Left ventricle myocardium inferior (tissue), 1 donor: ENCODE results near the gene HNRNPD. TPM values are rescaled to one million over a fixed set of nuclear protein-coding genes. Genes with fewer than 3 reads are reported as not detected.
"Not testable (repeated sequence)": the region's sequence is repeated elsewhere in the genome, so short reads cannot be mapped to it uniquely, and the experiment has no call there.

ENCODE experiments used
- DNase-seq: peaks from one replicate; pipeline ENCODE4 v3.0.0-alpha.2; 2020
- H3K27ac ChIP-seq: fragments of 200-600 bp; replicated peaks from 2 replicates; pipeline ENCODE4 v1.8.0; 2021
- H3K27me3 ChIP-seq: fragments of 200-600 bp; 2 replicates; pipeline ENCODE4 v1.8.0; 2021; ENCODE audit warnings: low read depth
- H3K36me3 ChIP-seq: fragments of 200-600 bp; 2 replicates; pipeline ENCODE4 v1.8.0; 2021
- H3K4me1 ChIP-seq: fragments of 200-600 bp; 2 replicates; pipeline ENCODE4 v1.8.0; 2021
- H3K4me3 ChIP-seq: fragments of 200-600 bp; 2 replicates; pipeline ENCODE4 v1.8.0; 2021; ENCODE audit warnings: mild to moderate bottlenecking, moderate library complexity
- H3K9me3 ChIP-seq: fragments of 200-600 bp; replicated peaks from 2 replicates; pipeline ENCODE4 v1.8.0; 2021
- intact Hi-C: fragments of 100-400 bp; cut with micrococcal nuclease; formaldehyde crosslinking; loops from one replicate; pipeline ENCODE4 v1.11.0; 2022
- total RNA-seq: library from RNA; stranded (reverse); fragmentation: NEBNext Ultra II Directional; extraction: Animal tissue kit (Norgen Biotek cat#: 25700); gene quantifications from one replicate; pipeline ENCODE4 v1.2.1, GENCODE V29; 2021
- TF ChIP-seq, protein P1 (sequence below): fragments of 200-600 bp; IDR thresholded peaks from 2 replicates; pipeline ENCODE4 v1.8.0; 2021; ENCODE audit warnings: antibody characterized with exemption, mild to moderate bottlenecking, borderline replicate concordance
- donor health status: DM: no; HTN: yes; CAD: no; lungs with severe emphysema.

The HNRNPD gene
- total RNA-seq, 1 donor from 2014 or later: 93.0 TPM

DNA sequence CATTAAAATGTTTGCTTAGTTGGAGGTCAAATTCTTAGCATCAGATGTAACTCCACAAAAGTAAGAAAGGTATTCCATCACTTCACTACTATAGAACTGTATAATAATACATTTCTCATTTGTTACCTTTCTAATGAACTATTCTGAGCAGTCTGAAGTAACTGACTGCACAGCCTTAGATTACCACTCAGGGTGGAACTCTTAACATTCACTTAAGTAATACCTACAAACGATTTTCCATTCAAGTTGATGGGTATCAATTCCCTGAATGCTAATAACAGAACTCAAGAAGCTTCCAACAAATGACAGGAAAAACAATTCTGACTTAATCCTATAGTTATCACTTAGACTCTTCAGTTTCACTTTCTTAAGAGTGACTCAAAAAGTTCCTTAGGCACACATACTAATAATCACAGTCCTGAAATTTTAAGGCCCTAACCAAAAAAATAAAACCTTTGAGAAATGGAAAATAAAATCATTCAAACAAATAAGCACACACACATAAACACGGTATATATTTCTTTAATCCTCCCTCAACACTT, 20.9 kb downstream of the HNRNPD start:
- peaks cover 41% of the 10 kb centered on the region for H3K4me1 ChIP-seq
- no peak overlapping the region for H3K4me3 ChIP-seq
- H3K36me3 ChIP-seq: peaks cover 81% of the 10 kb centered on the region
- DNase-seq: no peak
- no peaks in the 10 kb centered on the region for H3K9me3 ChIP-seq
- no peak overlapping the region for H3K27ac ChIP-seq
- no peaks in the 10 kb centered on the region for H3K27me3 ChIP-seq
- TF ChIP-seq, protein P1, sequence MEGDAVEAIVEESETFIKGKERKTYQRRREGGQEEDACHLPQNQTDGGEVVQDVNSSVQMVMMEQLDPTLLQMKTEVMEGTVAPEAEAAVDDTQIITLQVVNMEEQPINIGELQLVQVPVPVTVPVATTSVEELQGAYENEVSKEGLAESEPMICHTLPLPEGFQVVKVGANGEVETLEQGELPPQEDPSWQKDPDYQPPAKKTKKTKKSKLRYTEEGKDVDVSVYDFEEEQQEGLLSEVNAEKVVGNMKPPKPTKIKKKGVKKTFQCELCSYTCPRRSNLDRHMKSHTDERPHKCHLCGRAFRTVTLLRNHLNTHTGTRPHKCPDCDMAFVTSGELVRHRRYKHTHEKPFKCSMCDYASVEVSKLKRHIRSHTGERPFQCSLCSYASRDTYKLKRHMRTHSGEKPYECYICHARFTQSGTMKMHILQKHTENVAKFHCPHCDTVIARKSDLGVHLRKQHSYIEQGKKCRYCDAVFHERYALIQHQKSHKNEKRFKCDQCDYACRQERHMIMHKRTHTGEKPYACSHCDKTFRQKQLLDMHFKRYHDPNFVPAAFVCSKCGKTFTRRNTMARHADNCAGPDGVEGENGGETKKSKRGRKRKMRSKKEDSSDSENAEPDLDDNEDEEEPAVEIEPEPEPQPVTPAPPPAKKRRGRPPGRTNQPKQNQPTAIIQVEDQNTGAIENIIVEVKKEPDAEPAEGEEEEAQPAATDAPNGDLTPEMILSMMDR: no peak
- intact Hi-C loops: no loop called here

DNA sequence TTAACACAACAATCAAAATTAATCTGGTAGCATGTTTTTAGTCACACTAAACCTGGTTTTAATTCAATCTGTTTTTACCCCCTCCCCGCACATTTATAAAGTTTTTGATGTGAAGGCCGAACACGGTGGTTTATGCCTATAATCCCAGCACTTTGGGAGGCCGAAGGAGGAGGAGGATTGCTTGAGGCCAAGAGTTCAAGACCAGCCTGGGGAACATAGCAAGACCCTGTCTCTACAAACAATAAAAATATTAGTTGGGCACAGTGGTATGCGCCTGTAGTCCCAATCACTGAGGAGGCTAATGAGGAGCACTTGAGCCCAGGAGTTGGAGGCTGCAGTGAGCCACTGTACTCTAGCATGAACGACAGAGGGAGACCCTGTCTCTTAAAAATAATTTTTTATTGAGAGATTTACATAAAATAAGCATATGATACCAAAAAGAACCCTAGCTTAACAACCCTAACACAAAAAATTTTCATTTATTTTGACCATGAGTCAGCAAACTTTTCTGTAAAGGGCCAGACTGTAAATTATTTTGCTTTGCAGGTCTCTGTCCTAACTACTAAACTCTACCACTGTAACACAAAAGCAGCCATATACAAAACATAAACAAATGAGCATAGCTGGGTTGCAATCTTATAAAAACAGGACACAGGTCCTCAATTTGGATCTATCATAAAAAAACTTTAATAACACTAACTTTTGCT, 21.5 kb downstream of the HNRNPD start:
- Histone ChIP-seq H3K4me3 (no peak overlapping the region), H3K27ac (peak overlapping the region; percentile 19), H3K4me1 (peaks cover 36% of the 10 kb centered on the region), H3K27me3 (no peaks in the 10 kb centered on the region), H3K36me3 (peaks cover 81% of the 10 kb centered on the region), H3K9me3 (no peaks in the 10 kb centered on the region)
- intact Hi-C loops: no loop called here
- TF ChIP-seq, protein P1: no peak
- no peak for DNase-seq

- no peaks in the 10 kb centered on the region for H3K27me3 ChIP-seq
- peaks cover 31% of the 10 kb centered on the region for H3K36me3 ChIP-seq
- no peaks in the 10 kb centered on the region for H3K4me1 ChIP-seq
- intact Hi-C loops: no loop called here
- TF ChIP-seq, protein P1: no peak
- no peak for DNase-seq
- H3K27ac ChIP-seq: no peak overlapping the region
- H3K4me3 ChIP-seq: no peak overlapping the region
- no peaks in the 10 kb centered on the region for H3K9me3 ChIP-seq
Measured at GRCh38 chr4:82346126-82346525, 27.7 kb downstream of the HNRNPD start.

DNA sequence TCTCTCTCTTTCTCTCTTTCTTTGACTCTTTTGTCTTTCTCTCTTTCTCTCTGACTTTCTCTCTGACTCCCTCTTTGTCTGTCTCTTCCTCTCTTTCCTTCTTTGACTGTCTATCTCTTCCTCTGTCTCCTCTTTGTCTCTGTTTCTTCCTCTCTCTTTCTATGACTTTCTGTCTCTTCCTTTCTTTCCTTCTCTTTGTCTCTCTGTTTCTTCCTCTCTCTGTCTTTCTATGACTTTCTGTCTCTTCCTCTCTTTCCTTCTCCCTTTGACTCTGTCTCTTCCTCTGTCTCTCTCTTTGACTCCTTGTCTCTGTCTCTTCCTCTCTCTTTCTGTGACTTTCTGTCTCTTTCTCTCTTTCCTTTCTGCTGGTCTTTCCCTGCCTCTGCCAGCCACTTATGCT, 38.7 kb downstream of the HNRNPD start:
- no peak overlapping the region for H3K27ac ChIP-seq
- peaks cover 17% of the 10 kb centered on the region for H3K9me3 ChIP-seq
- H3K4me1 ChIP-seq: no peaks in the 10 kb centered on the region
- no peaks in the 10 kb centered on the region for H3K36me3 ChIP-seq
- no peak overlapping the region for H3K4me3 ChIP-seq
- H3K27me3 ChIP-seq: no peaks in the 10 kb centered on the region
- intact Hi-C loops: no loop called here
- DNase-seq: no peak
- TF ChIP-seq, protein P1: no peak

GRCh38 chr4:82333641-82334040, 40.1 kb downstream of the HNRNPD start:
- H3K27ac ChIP-seq, intact Hi-C loops: not testable (repeated sequence)

GRCh38 chr4:82331814-82332213, 42.0 kb downstream of the HNRNPD start:
- DNase-seq: no peak
- Histone ChIP-seq H3K27me3 (no peaks in the 10 kb centered on the region), H3K9me3 (peaks cover 9% of the 10 kb centered on the region), H3K4me1 (no peaks in the 10 kb centered on the region), H3K27ac (no peak overlapping the region), H3K36me3 (no peaks in the 10 kb centered on the region), H3K4me3 (no peak overlapping the region)
- intact Hi-C loops: no loop called here
- TF ChIP-seq, protein P1: no peak

More at GRCh38 chr4:82333641-82334040, 40.1 kb downstream of the HNRNPD start:
- H3K9me3 ChIP-seq: peaks cover 17% of the 10 kb centered on the region
- not testable (repeated sequence) for H3K4me1 ChIP-seq, H3K4me3 ChIP-seq, H3K27me3 ChIP-seq, DNase-seq, H3K36me3 ChIP-seq
